Neural cell (in vitro differentiated cells): Measurements from ENCODE around the gene ANO4. TPM values are rescaled to one million over a fixed set of nuclear protein-coding genes. Genes with fewer than 3 reads are reported as not detected.

Source experiments
- H2AFZ ChIP-seq: fragments of 200-600, 300-800 bp; sonication (generic), shearing (Covaris generic); 2 replicates; pipeline ENCODE4 v1.6.0; 2014; ENCODE audit warnings: low read depth, mild to moderate bottlenecking, antibody characterized with exemption, low read length, moderate library complexity
- H3F3A ChIP-seq: fragments of 200-600 bp; shearing (Covaris generic); 2 replicates; pipeline ENCODE4 v1.6.1; 2016; ENCODE audit warnings: mild to moderate bottlenecking, moderate library complexity, mixed read lengths, antibody characterized with exemption, low read length; ENCODE audit not compliant: insufficient read depth, poor library complexity, severe bottlenecking
- H3K27ac ChIP-seq: fragments of 200-600, 300-800 bp; sonication (generic), shearing (Covaris generic); 2 replicates; pipeline ENCODE4 v1.5.1; 2014; ENCODE audit warnings: mild to moderate bottlenecking, low read length, moderate library complexity
- H3K27me3 ChIP-seq: fragments of 300-800, 200-600 bp; sonication (generic), shearing (Covaris generic); 2 replicates; pipeline ENCODE4 v1.6.0; 2014; ENCODE audit warnings: mild to moderate bottlenecking, low read depth, low read length, moderate library complexity; ENCODE audit not compliant: insufficient read depth
- H3K36me3 ChIP-seq: fragments of 300-800, 200-600 bp; sonication (generic), shearing (Covaris generic); 2 replicates; pipeline ENCODE4 v1.5.1; 2014; ENCODE audit warnings: mild to moderate bottlenecking, antibody characterized with exemption, low read length, moderate library complexity; ENCODE audit not compliant: insufficient read depth
- H3K4me2 ChIP-seq: fragments of 300-800, 200-600 bp; sonication (generic), shearing (Covaris generic); 2 replicates; pipeline ENCODE4 v1.6.0; 2014; ENCODE audit warnings: mild to moderate bottlenecking, low read length
- H3K4me3 ChIP-seq: fragments of 300-800, 200-600 bp; sonication (generic), shearing (Covaris generic); 2 replicates; pipeline ENCODE4 v1.5.1; 2014; ENCODE audit warnings: mild to moderate bottlenecking, low read length, moderate library complexity
- H3K79me2 ChIP-seq: fragments of 200-600 bp; shearing (Covaris generic); replicated peaks from 2 replicates; pipeline ENCODE4 v1.6.0; 2014; ENCODE audit warnings: mild to moderate bottlenecking, low read length, moderate library complexity; ENCODE audit not compliant: insufficient read depth
- H3K9ac ChIP-seq: fragments of 300-800, 200-600 bp; sonication (generic), shearing (Covaris generic); 2 replicates; pipeline ENCODE4 v1.6.1; 2016; ENCODE audit warnings: mild to moderate bottlenecking, low read length, mixed read lengths
- H3K9me2 ChIP-seq: fragments of 200-600 bp; shearing (Covaris generic); 2 replicates; pipeline ENCODE4 v1.6.1; 2016; ENCODE audit warnings: mild to moderate bottlenecking, low read length, mixed read lengths; ENCODE audit not compliant: insufficient read depth
- H3K9me3 ChIP-seq: fragments of 200-600, 300-800 bp; sonication (generic), shearing (Covaris generic); 2 replicates; pipeline ENCODE4 v1.6.1; 2016; ENCODE audit warnings: mild to moderate bottlenecking, mixed run types, low read length, moderate library complexity, mixed read lengths
- H4K20me1 ChIP-seq: fragments of 200-600 bp; shearing (Covaris generic); 2 replicates; pipeline ENCODE4 v1.6.1; 2016; ENCODE audit warnings: mild to moderate bottlenecking, mixed run types; ENCODE audit not compliant: insufficient read depth
- CTCF ChIP-seq: fragments of 450-650 bp; IDR thresholded peaks from 2 replicates; pipeline ENCODE4 v1.5.1; 2014; ENCODE audit warnings: antibody characterized with exemption, mild to moderate bottlenecking, moderate library complexity; ENCODE audit not compliant: poor library complexity, severe bottlenecking
- EP300 ChIP-seq: fragments of 450-650 bp; conservative IDR thresholded peaks from 2 replicates; pipeline ENCODE4 v1.6.1; 2014; ENCODE audit warnings: antibody characterized with exemption, mild to moderate bottlenecking, moderate library complexity; ENCODE audit not compliant: poor library complexity, severe bottlenecking
- EZH2 ChIP-seq: fragments of 200-600, 300-800 bp; shearing (Covaris generic), sonication (generic); IDR thresholded peaks from 2 replicates; pipeline ENCODE4 v1.6.1; 2014; ENCODE audit warnings: antibody characterized with exemption, low read length, borderline replicate concordance, mild to moderate bottlenecking; ENCODE audit not compliant: insufficient read depth, poor library complexity, severe bottlenecking
- MXI1 ChIP-seq: fragments of 450-650 bp; conservative IDR thresholded peaks from 2 replicates; pipeline ENCODE4 v1.6.1; 2014; ENCODE audit warnings: antibody characterized with exemption, mild to moderate bottlenecking; ENCODE audit not compliant: poor library complexity, severe bottlenecking
- POLR2AphosphoS5 ChIP-seq: IDR thresholded peaks from 2 replicates; pipeline ENCODE4 v1.6.1; 2012
- RAD21 ChIP-seq: fragments of 450-650 bp; conservative IDR thresholded peaks from 2 replicates; pipeline ENCODE4 v1.6.1; 2014; ENCODE audit warnings: antibody characterized with exemption, mild to moderate bottlenecking, moderate library complexity
- REST ChIP-seq: IDR thresholded peaks from 2 replicates; pipeline ENCODE4 v1.6.1; 2012; ENCODE audit warnings: borderline replicate concordance
- SMC3 ChIP-seq: fragments of 450-650 bp; conservative IDR thresholded peaks from 2 replicates; pipeline ENCODE4 v1.6.1; 2014; ENCODE audit warnings: antibody characterized with exemption, mild to moderate bottlenecking, moderate library complexity; ENCODE audit not compliant: poor library complexity
- TAF1 ChIP-seq: IDR thresholded peaks from 2 replicates; pipeline ENCODE4 v1.6.1; 2012; ENCODE audit warnings: low read depth
- polyA plus RNA-seq: library from polyadenylated mRNA; depleted of rRNA; stranded (reverse); fragments of >200 nt; gene quantifications from 2 replicates; pipeline ENCODE4 v1.2.3, GENCODE V29; 2014

ANO4 gene
- polyA plus RNA-seq, 1 donor from 2014 or later: 11.1 TPM

- Histone ChIP-seq H3K4me3 (no peak overlapping the region), H3K27me3 (no peaks in the 10 kb centered on the region), H3F3A (no peaks in the 10 kb centered on the region), H4K20me1 (no peaks in the 10 kb centered on the region), H3K9ac (no peak overlapping the region), H3K9me3 (no peaks in the 10 kb centered on the region), H3K27ac (no peak overlapping the region), H3K4me2 (no peak overlapping the region), H2AFZ (no peak overlapping the region), H3K9me2 (no peaks in the 10 kb centered on the region), H3K36me3 (no peaks in the 10 kb centered on the region), H3K79me2 (no peaks in the 10 kb centered on the region)
- TF ChIP-seq RAD21: no peak
- no peak for TF ChIP-seq EP300
- no peak for TF ChIP-seq CTCF
Observed at GRCh38 chr12:100895192-100895591, 100.6 kb downstream of the ANO4 start.

GRCh38 chr12:100896192-100896591, 101.6 kb downstream of the ANO4 start:
- TF ChIP-seq SMC3: no peak
- no peak for TF ChIP-seq CTCF
- no peak for TF ChIP-seq TAF1
- TF ChIP-seq POLR2AphosphoS5: no peak
- no peak for TF ChIP-seq EP300
- TF ChIP-seq RAD21: no peak
- TF ChIP-seq EZH2: no peak
- no peak for TF ChIP-seq REST
- TF ChIP-seq MXI1: no peak
- H2AFZ ChIP-seq: no peak overlapping the region
- H3K9me3 ChIP-seq: no peaks in the 10 kb centered on the region
- no peak overlapping the region for H3K9ac ChIP-seq
- H3K27me3 ChIP-seq: no peaks in the 10 kb centered on the region
- H3F3A ChIP-seq: no peaks in the 10 kb centered on the region
- no peaks in the 10 kb centered on the region for H4K20me1 ChIP-seq
- no peak overlapping the region for H3K4me3 ChIP-seq
- H3K79me2 ChIP-seq: no peaks in the 10 kb centered on the region
- no peak overlapping the region for H3K27ac ChIP-seq
- no peaks in the 10 kb centered on the region for H3K9me2 ChIP-seq
- H3K4me2 ChIP-seq: no peak overlapping the region
- no peaks in the 10 kb centered on the region for H3K36me3 ChIP-seq
